Measurements from ENCODE around the gene SHB. TPM values are rescaled to one million over a fixed set of nuclear protein-coding genes. Genes with fewer than 3 reads are reported as not detected.

Gene SHB
- total RNA-seq, 4 donors from 2014 or later = 18.4 to 27.5 (median 22.0) TPM

DNA sequence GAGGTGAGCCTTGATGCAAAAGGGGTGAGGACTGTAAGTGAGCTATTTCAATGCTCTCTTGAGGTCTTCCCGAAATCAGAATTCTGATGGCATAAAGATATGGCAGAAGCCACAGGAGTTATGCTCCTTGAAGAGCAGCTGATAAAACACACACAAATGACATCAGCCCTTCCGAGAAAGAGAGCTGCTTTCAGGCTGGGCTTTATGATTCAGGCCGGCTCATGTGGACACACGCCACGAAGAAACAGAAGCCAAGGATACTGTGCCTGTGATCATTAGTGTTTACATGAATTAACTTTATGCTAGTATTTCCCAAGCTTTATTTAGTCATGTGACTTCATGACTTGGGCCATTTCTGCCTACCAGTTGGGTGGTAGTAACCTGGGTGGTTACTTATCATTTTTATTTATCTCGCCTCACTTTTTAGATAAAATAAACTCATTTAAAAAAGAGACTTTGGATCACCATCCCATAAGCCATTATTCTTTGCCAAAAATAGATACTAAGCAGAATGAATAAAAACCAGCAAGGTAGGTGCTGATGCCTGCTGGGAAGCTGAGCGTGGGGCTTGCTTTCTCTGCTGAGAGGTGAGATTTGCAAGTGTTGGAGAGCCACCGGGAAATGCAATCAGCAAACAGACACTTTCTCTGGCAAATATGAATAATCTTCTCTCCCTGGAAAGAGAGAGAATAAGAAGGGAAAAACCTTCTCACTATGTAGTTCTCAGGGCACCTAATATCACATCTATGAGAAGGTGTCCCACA is 92.1 kb downstream of the SHB start:
- no peak for DNase-seq
- no peak overlapping the region for H3K27ac ChIP-seq
- 74 to 81% methylated on average over 8 of the region's 8 CpGs for WGBS, 2 donors
- no peaks in the 10 kb centered on the region for H3K4me1 ChIP-seq
- no peaks in the 10 kb centered on the region for H3K9me3 ChIP-seq
- H3K27me3 ChIP-seq = no peaks in the 10 kb centered on the region
- intact Hi-C loops (cut with DNase I) = no loop called here
- no peak overlapping the region for H3K4me3 ChIP-seq (replicated peaks in 1 of 3)
- TF ChIP-seq CTCF (IDR thresholded peaks at IDR 0.05) = no peak
- no peak for TF ChIP-seq POLR2A (IDR thresholded peaks at IDR 0.05)
- H3K36me3 ChIP-seq = peaks cover 0 to 5% of the 10 kb centered on the region in 2 donors

DNA sequence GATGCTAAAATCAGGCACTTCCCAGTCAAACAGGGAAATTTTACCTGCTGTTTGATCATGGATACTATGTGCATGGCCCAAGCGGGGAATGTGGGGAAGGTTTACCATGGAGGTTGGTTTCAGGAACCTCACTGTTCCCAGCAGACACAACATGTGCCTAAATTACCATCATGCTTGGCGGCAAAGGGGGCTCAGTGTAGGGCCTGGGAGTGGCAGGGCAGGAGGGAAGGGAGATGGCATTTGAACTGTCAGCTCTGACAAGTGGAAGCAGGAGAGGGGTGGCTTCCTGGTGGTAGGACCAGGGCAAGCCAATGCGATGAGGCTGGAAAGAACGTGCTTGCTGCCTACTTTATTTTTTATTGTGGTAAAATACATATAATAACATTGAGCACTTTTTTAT is 93.4 kb downstream of the SHB start:
- no peak for DNase-seq
- Histone ChIP-seq H3K27ac (no peak overlapping the region), H3K36me3 (peaks cover 0 to 5% of the 10 kb centered on the region in 2 donors), H3K4me3 (replicated peaks in 1 of 3) (no peak overlapping the region), H3K4me1 (no peaks in the 10 kb centered on the region), H3K9me3 (no peaks in the 10 kb centered on the region), H3K27me3 (no peaks in the 10 kb centered on the region)
- WGBS, 2 donors = 96% methylated on average over 4 of the region's 4 CpGs
- TF ChIP-seq CTCF (IDR thresholded peaks at IDR 0.05) (no peak), POLR2A (IDR thresholded peaks at IDR 0.05) (no peak)
- intact Hi-C loops (cut with DNase I) = no loop called here

DNA sequence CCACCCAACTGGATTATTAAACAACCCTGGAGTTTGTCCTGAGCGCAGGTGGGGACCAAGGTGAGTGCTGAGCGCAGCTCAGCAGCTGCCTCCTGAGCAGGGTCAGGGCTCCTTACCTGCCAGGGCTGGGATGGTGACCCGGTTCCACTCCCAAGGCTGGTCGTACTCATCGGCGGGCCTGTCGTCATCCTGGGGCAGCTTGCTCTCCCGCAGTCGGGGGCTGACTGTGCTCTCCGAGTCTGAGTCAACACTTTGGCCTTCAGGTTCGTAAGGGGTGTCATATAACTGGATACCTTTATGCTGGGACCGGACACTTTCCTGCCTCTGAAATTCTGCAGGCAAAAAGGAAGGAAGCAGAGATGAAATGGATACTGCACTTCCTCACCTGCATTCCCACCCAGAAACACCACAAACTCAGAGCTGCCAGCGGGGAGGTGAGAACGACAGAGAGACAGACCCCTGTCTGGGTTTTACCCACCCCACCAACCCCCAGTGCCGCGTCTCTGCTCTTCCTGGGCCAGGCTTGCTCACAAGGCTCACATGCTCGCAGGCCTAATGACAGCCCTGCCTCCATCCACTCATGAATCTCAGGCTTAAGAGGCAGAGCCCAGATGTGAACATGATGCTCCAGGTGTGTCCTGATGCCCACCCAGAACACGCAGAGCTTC is 94.4 kb downstream of the SHB start:
- DNase-seq = no peak
- Histone ChIP-seq H3K36me3 (peaks cover 0 to 5% of the 10 kb centered on the region in 2 donors), H3K4me1 (no peaks in the 10 kb centered on the region), H3K27ac (no peak overlapping the region), H3K27me3 (no peaks in the 10 kb centered on the region), H3K9me3 (no peaks in the 10 kb centered on the region), H3K4me3 (replicated peaks in 1 of 3) (no peak overlapping the region)
- WGBS, 2 donors = 85% methylated on average over 14 to 18 of the region's 18 CpGs
- TF ChIP-seq CTCF (IDR thresholded peaks at IDR 0.05) (no peak), POLR2A (IDR thresholded peaks at IDR 0.05) (no peak)
- intact Hi-C loops (cut with DNase I) = no loop called here

DNA sequence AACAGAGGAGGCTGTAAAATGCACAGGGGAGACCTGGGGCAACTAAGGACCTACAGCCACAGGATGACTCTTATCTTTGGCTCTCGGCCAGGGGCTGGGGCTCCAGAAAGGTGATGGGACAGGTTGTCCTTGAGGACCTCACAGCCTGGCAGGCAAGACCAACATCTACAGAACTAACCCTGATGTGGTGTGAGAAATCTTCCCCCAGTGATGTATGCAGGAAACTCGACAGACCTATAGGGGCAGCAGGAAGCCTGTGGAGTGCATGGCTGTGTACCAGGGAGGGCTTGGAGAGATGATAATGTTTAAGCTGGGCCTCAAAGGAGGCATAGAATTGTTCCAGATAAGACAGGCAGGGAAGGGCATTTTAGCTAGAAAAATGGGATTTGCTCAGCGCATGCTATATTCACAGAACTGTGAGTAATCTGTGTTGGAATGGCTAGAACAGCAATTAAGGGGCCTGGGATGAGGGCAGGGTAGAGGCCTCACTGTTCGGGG is 96.6 kb downstream of the SHB start:
- Histone ChIP-seq H3K36me3 (peaks cover 0 to 5% of the 10 kb centered on the region in 2 donors), H3K27ac (no peak overlapping the region), H3K4me3 (replicated peaks in 1 of 3) (no peak overlapping the region), H3K4me1 (no peaks in the 10 kb centered on the region), H3K9me3 (no peaks in the 10 kb centered on the region), H3K27me3 (no peaks in the 10 kb centered on the region)
- TF ChIP-seq POLR2A (IDR thresholded peaks at IDR 0.05) (no peak), CTCF (IDR thresholded peaks at IDR 0.05) (no peak)
- intact Hi-C loops (cut with DNase I) = no loop called here
- DNase-seq = no peak
- 90 to 92% methylated on average over 3 to 4 of the region's 4 CpGs for WGBS, 2 donors

- intact Hi-C loops (cut with DNase I) = no loop called here
- H3K9me3 ChIP-seq = no peaks in the 10 kb centered on the region
- H3K27ac ChIP-seq = no peak overlapping the region
- H3K4me3 ChIP-seq (replicated peaks in 1 of 3) = no peak overlapping the region
- no peak for TF ChIP-seq CTCF (IDR thresholded peaks at IDR 0.05)
- no peak for TF ChIP-seq POLR2A (IDR thresholded peaks at IDR 0.05)
- peaks cover 0 to 5% of the 10 kb centered on the region in 2 donors for H3K36me3 ChIP-seq
- no peaks in the 10 kb centered on the region for H3K4me1 ChIP-seq
- no peaks in the 10 kb centered on the region for H3K27me3 ChIP-seq
- no peak for DNase-seq
- WGBS, 2 donors = 90 to 100% methylated on average over 2 of the region's 2 CpGs
Measured at GRCh38 chr9:37971691-37972090, 97.3 kb downstream of the SHB start.

Data from thyroid gland (tissue), 4 donors.